ENCODE measurements around the gene SND1. TPM values are rescaled to one million over a fixed set of nuclear protein-coding genes. Genes with fewer than 3 reads are reported as not detected.

The SND1 gene
- total RNA-seq, 4 donors from 2014 or later: 62.0 to 89.4 (median 82.1) TPM

- intact Hi-C loops (cut with DNase I; ENCODE audit: low total_unique reads): no loop called here
- WGBS, 2 donors: 94 to 95% methylated on average over 5 of the region's 5 CpGs
- no peak for DNase-seq (ENCODE audit: low spot score in 2 of 2)
- no peak overlapping the region for H3K4me3 ChIP-seq (ENCODE audit: low read depth, poor library complexity, severe bottlenecking)
- no peak for TF ChIP-seq POLR2A (IDR thresholded peaks at IDR 0.05)
- TF ChIP-seq, protein P1, sequence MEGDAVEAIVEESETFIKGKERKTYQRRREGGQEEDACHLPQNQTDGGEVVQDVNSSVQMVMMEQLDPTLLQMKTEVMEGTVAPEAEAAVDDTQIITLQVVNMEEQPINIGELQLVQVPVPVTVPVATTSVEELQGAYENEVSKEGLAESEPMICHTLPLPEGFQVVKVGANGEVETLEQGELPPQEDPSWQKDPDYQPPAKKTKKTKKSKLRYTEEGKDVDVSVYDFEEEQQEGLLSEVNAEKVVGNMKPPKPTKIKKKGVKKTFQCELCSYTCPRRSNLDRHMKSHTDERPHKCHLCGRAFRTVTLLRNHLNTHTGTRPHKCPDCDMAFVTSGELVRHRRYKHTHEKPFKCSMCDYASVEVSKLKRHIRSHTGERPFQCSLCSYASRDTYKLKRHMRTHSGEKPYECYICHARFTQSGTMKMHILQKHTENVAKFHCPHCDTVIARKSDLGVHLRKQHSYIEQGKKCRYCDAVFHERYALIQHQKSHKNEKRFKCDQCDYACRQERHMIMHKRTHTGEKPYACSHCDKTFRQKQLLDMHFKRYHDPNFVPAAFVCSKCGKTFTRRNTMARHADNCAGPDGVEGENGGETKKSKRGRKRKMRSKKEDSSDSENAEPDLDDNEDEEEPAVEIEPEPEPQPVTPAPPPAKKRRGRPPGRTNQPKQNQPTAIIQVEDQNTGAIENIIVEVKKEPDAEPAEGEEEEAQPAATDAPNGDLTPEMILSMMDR (IDR thresholded peaks at IDR 0.05): no peak
Measured at GRCh38 chr7:127759945-127760421, 108.0 kb downstream of the SND1 start.

DNA sequence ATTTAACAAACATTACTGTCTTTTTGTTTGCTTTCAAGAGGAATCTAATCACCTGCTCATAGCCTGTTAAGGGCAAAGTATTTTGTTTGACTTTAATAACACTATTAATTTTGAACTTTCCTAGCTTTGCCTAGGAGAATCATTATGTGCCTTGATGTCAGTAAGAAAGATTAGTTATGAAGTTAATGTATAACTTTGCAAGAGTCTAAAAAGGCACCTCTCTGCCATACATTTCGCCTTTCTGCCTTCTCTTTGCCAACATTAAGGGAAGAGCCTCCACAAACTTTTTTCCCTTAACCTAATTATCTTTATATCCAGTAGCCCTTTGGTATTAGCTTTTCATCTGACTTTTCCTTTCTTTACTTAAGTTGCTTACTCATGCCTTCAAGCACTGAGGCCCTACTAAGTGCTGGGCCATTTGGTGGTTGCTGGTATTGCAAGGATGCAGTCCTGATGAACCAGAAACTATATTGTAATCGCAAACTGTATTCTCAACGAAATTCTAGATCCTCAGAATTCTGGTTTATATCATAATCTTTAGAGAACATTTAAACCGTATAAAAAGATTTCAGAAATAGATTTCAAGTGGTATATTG lies 108.5 kb downstream of the SND1 start:
- 97% methylated on average over 4 of the region's 4 CpGs for WGBS, 2 donors
- TF ChIP-seq, protein P1 (IDR thresholded peaks at IDR 0.05): no peak
- no peak for TF ChIP-seq POLR2A (IDR thresholded peaks at IDR 0.05)
- intact Hi-C loops (cut with DNase I; ENCODE audit: low total_unique reads): no loop called here
- no peak overlapping the region for H3K4me3 ChIP-seq (ENCODE audit: low read depth, poor library complexity, severe bottlenecking)
- no peak for DNase-seq (ENCODE audit: low spot score in 2 of 2)

DNA sequence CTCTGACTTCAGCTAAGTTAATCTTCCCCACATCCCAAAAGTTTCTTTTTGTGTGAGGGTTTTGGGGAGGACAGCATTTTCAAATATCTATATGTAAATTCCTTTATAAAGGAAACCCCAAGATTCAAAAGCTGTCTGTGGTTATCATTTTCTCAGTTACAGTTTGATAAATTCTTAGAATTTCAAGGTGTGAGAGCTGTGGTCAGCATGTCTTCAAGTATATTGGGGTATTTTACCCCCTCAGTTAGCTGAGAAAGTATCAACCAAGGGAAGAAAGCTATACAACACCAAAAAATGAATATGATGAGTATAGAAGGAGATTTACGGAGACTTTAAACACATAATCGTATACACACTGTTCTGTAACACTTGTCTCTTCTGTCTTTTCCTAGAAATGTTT lies 109.2 kb downstream of the SND1 start:
- intact Hi-C loops (cut with DNase I; ENCODE audit: low total_unique reads): no loop called here
- TF ChIP-seq POLR2A (IDR thresholded peaks at IDR 0.05): no peak
- TF ChIP-seq, protein P1 (IDR thresholded peaks at IDR 0.05): no peak
- WGBS, 2 donors: 96 to 97% methylated on average over 2 of the region's 2 CpGs
- DNase-seq (ENCODE audit: low spot score in 2 of 2): no peak
- H3K4me3 ChIP-seq (ENCODE audit: low read depth, poor library complexity, severe bottlenecking): no peak overlapping the region

DNA sequence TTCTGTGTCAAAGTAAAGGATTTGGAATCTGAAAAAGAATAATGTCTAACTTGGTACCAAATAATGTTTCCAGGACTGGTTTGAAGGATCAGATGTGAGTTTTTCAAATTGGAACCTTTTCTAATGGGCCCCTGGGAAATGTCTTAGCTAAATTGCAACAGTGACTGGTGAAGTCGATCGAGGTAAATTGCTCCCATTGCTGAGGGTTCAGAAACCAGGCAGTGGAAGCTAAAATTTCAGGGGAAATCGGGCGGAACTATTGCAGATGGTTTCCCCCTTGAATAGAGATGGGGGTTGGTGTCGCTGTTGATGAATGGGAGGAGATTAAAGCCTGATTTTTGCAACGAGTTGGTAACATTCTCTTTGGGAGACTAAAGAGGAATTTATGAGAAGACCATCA lies 112.7 kb downstream of the SND1 start:
- 73 to 90% methylated on average over 6 of the region's 6 CpGs for WGBS, 2 donors
- TF ChIP-seq, protein P1 (IDR thresholded peaks at IDR 0.05): no peak
- no peak for TF ChIP-seq POLR2A (IDR thresholded peaks at IDR 0.05)
- DNase-seq (ENCODE audit: low spot score in 2 of 2): no peak
- no peak overlapping the region for H3K4me3 ChIP-seq (ENCODE audit: low read depth, poor library complexity, severe bottlenecking)
- intact Hi-C loops (cut with DNase I; ENCODE audit: low total_unique reads): no loop called here

DNA sequence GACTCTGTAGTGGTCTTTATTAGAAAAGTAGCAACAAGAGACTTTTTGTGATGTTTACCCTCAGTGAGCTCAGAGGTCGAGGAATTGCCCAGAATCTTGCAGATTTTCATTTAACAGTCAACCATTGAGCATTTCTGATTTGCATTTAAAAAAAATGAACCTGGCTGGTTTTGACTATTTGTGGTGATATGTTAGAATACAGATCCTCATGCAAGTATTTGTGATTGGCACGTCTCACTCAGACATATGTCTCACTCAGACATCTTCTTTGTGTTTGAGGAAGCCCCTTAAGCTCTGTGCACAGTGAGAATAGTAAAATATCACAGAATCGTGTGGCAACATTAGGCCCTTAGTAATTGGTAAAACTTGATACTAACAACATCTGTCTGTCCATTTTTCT lies 113.2 kb downstream of the SND1 start:
- TF ChIP-seq POLR2A (IDR thresholded peaks at IDR 0.05): no peak
- TF ChIP-seq, protein P1 (IDR thresholded peaks at IDR 0.05): no peak
- intact Hi-C loops (cut with DNase I; ENCODE audit: low total_unique reads): no loop called here
- no peak for DNase-seq (ENCODE audit: low spot score in 2 of 2)
- no peak overlapping the region for H3K4me3 ChIP-seq (ENCODE audit: low read depth, poor library complexity, severe bottlenecking)
- 85 to 86% methylated on average over 3 of the region's 3 CpGs for WGBS, 2 donors
